ENCODE measurements around the gene FZD10.

The FZD10 gene

GRCh38 chr12:130162267-130162666 lies at the start of gene FZD10:
Gene FZD10 (plus strand): TSS chr12:130162464. CDS start chr12:130162943, 479 bp downstream.
- peak in 2 of 4 experiments; percentile 19 to 27 for DNase-seq (ENCODE audit: low read depth in 4 of 4, low spot score in 1 of 4)

- DNase-seq (ENCODE audit: low read depth in 4 of 4, low spot score in 1 of 4) = no peak
These were observed 47.3 kb upstream of the FZD10 start for GRCh38 chr12:130114952-130115351.

GRCh38 chr12:130115646-130116045 lies 46.6 kb upstream of the FZD10 start:
- DNase-seq (ENCODE audit: low read depth in 4 of 4, low spot score in 1 of 4) = no peak

- no peak for DNase-seq (ENCODE audit: low read depth in 4 of 4, low spot score in 1 of 4)
These were observed 45.5 kb upstream of the FZD10 start for GRCh38 chr12:130116791-130117190.

- DNase-seq (ENCODE audit: low read depth in 4 of 4, low spot score in 1 of 4) = no peak
These were observed 45.0 kb upstream of the FZD10 start for GRCh38 chr12:130117233-130117632.

- DNase-seq (ENCODE audit: low read depth in 4 of 4, low spot score in 1 of 4) = no peak
These were observed 44.6 kb upstream of the FZD10 start for GRCh38 chr12:130117701-130118100.

- no peak for DNase-seq (ENCODE audit: low read depth in 4 of 4, low spot score in 1 of 4)
These were observed 44.1 kb upstream of the FZD10 start for GRCh38 chr12:130118181-130118580.

GRCh38 chr12:130119241-130119861 lies 42.9 kb upstream of the FZD10 start:
- no peak for DNase-seq (ENCODE audit: low read depth in 4 of 4, low spot score in 1 of 4)

GRCh38 chr12:130120012-130120805 lies 42.1 kb upstream of the FZD10 start:
- no peak for DNase-seq (ENCODE audit: low read depth in 4 of 4, low spot score in 1 of 4)

- DNase-seq (ENCODE audit: low read depth in 4 of 4, low spot score in 1 of 4) = no peak
These were observed 40.9 kb upstream of the FZD10 start for GRCh38 chr12:130121226-130122000.

- DNase-seq (ENCODE audit: low read depth in 4 of 4, low spot score in 1 of 4) = no peak
These were observed 39.9 kb upstream of the FZD10 start for GRCh38 chr12:130122356-130122755.

GRCh38 chr12:130124106-130124505 lies 38.2 kb upstream of the FZD10 start:
- DNase-seq (ENCODE audit: low read depth in 4 of 4, low spot score in 1 of 4) = no peak

- no peak for DNase-seq (ENCODE audit: low read depth in 4 of 4, low spot score in 1 of 4)
These were observed 37.5 kb upstream of the FZD10 start for GRCh38 chr12:130124605-130125244.

- DNase-seq (ENCODE audit: low read depth in 4 of 4, low spot score in 1 of 4) = no peak
These were observed 36.2 kb upstream of the FZD10 start for GRCh38 chr12:130126023-130126432.

GRCh38 chr12:130127532-130127911 lies 34.7 kb upstream of the FZD10 start:
- DNase-seq (ENCODE audit: low read depth in 4 of 4, low spot score in 1 of 4) = no peak

GRCh38 chr12:130127912-130128789 lies 34.1 kb upstream of the FZD10 start:
- no peak for DNase-seq (ENCODE audit: low read depth in 4 of 4, low spot score in 1 of 4)

GRCh38 chr12:130128790-130129735 lies 33.2 kb upstream of the FZD10 start:
- no peak for DNase-seq (ENCODE audit: low read depth in 4 of 4, low spot score in 1 of 4)

- DNase-seq (ENCODE audit: low read depth in 4 of 4, low spot score in 1 of 4) = no peak
These were observed 31.9 kb upstream of the FZD10 start for GRCh38 chr12:130130346-130130745.

GRCh38 chr12:130131025-130131424 lies 31.2 kb upstream of the FZD10 start:
- no peak for DNase-seq (ENCODE audit: low read depth in 4 of 4, low spot score in 1 of 4)
